Measurements from ENCODE around the gene THBS2. TPM values are rescaled to one million over a fixed set of nuclear protein-coding genes. Genes with fewer than 3 reads are reported as not detected.
"Not testable (repeated sequence)": the region's sequence is repeated elsewhere in the genome, so short reads cannot be mapped to it uniquely, and the experiment has no call there.

THBS2 gene
- total RNA-seq, 1 experiment from 2014 or later, result 19.9 TPM

GRCh38 chr6:169273511-169273910 lies 19.9 kb upstream of the THBS2 start:
- DNase-seq (ENCODE audit: low read depth), result no peak

- no peak for DNase-seq (ENCODE audit: low read depth)
These were observed 18.2 kb upstream of the THBS2 start for GRCh38 chr6:169271877-169272216.

GRCh38 chr6:169271158-169271876 lies 17.7 kb upstream of the THBS2 start:
- DNase-seq (ENCODE audit: low read depth), result no peak

GRCh38 chr6:169270077-169270380 lies 16.4 kb upstream of the THBS2 start:
- DNase-seq (ENCODE audit: low read depth), result not testable (repeated sequence)

GRCh38 chr6:169269180-169270076 lies 15.8 kb upstream of the THBS2 start:
- no peak for DNase-seq (ENCODE audit: low read depth)

- no peak for DNase-seq (ENCODE audit: low read depth)
These were observed 14.6 kb upstream of the THBS2 start for GRCh38 chr6:169268276-169268675.

GRCh38 chr6:169266746-169267591 lies 13.3 kb upstream of the THBS2 start:
- DNase-seq (ENCODE audit: low read depth), result peak; percentile 29

- no peak for DNase-seq (ENCODE audit: low read depth)
These were observed 12.6 kb upstream of the THBS2 start for GRCh38 chr6:169266261-169266660.

GRCh38 chr6:169265486-169266131 lies 12.0 kb upstream of the THBS2 start:
- DNase-seq (ENCODE audit: low read depth), result no peak

- DNase-seq (ENCODE audit: low read depth), result peak; percentile 75
These were observed 10.4 kb upstream of the THBS2 start for GRCh38 chr6:169263836-169264608.

- DNase-seq (ENCODE audit: low read depth), result no peak
These were observed 9.7 kb upstream of the THBS2 start for GRCh38 chr6:169263374-169263773.

GRCh38 chr6:169262602-169263001 lies 9.0 kb upstream of the THBS2 start:
- not testable (repeated sequence) for DNase-seq (ENCODE audit: low read depth)

GRCh38 chr6:169256518-169256917 lies 2.9 kb upstream of the THBS2 start:
- DNase-seq (ENCODE audit: low read depth), result no peak

- no peak for DNase-seq (ENCODE audit: low read depth)
These were observed 2.4 kb upstream of the THBS2 start for GRCh38 chr6:169256061-169256460.

GRCh38 chr6:169255643-169256042 lies 2.0 kb upstream of the THBS2 start:
- DNase-seq (ENCODE audit: low read depth), result no peak

GRCh38 chr6:169254456-169255316 lies 1.0 kb upstream of the THBS2 start:
- no peak for DNase-seq (ENCODE audit: low read depth)

GRCh38 chr6:169252505-169253189 lies 999 bp downstream of the THBS2 start:
- no peak for DNase-seq (ENCODE audit: low read depth)

GRCh38 chr6:169251822-169252504 lies 1.7 kb downstream of the THBS2 start:
- no peak for DNase-seq (ENCODE audit: low read depth)
